ENCODE data around the gene PITPNC1. TPM values are rescaled to one million over a fixed set of nuclear protein-coding genes. Genes with fewer than 3 reads are reported as not detected.
A peak's percentile ranks its signal among the peaks of the same experiment; 100 is the strongest.

Gene PITPNC1
- total RNA-seq, 4 donors from 2014 or later, result 2.3 to 8.6 (median 4.3) TPM

DNA sequence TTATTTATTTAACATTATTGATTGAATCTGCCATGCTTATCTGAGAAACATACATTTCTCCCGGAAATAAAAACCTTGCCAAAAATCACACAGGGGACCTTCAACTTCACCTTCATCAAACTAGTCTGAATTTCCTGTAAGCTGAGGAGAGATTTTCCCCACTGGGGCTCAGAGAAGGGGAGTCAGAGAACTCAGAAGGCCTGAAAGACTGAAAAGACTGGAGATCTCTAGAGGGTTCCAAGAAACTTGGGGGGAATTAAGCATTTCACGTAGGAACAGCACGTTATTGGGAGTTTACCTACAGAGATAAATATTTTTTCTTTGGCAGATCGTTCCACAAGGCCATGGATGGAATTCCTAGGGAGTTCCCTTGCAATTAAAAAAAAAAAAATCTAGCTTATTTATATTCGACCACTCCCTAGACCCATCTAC lies 340.1 kb downstream of the PITPNC1 start:
- ATAC-seq, result peak in 1 of 2 donors; percentile 20
- intact Hi-C loops (cut with DNase I; ENCODE audit: low total_unique reads), result loop anchor here (1.0 to 10.0 kb wide), 2 partner anchors 108 to 318 kb away; partner anchors contain the start of genes BPTF and KPNA2

DNA sequence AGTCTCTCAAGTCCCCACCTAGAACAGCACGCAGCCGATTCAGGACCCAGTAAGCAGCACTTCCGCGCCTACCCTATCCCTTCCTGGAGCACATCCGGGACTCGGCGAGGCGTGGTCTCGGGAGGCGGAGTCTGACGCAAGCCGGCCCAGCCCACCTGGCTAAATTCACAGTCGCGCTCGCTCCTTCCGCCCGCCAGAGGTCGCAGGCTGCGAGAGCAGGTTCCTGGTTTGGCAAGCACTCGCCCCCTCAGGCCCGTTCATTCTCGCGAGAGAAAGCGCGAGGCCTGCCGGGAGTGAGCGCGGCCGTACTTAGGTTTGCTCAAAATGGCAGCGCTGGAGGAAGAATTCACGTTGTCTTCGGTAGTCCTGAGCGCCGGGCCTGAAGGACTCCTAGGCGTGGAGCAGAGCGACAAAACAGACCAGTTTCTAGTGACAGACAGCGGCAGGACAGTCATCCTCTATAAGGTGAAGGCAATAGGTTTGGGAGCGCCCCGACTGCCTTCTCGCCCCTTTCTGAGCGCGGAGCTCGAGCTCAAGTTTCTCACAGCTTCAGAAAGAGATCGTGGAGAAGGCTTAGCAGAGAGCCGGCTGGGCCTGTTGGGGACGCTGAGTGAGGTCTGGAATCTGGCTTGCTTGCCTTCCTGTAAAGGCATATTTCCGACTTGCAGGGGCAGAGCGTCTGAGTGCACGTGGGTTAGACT lies 340.7 kb downstream of the PITPNC1 start, which contains the start of gene NOL11:
NOL11 (plus strand) TSS at position 313 of the 701 bp plus-strand sequence; CDS start at position 325, 12 bp downstream.
- no peaks in the 10 kb centered on the region for H3K9me3 ChIP-seq
- H3K27me3 ChIP-seq, result no peaks in the 10 kb centered on the region
- ATAC-seq (peak; percentile 98), DNase-seq (peak; percentile 97 to 98)
- H3K4me1 ChIP-seq, result peaks cover 20 to 23% of the 10 kb centered on the region in 2 donors
- H3K27ac ChIP-seq, result peak within 1 kb of the TSS; percentile 83 to 92 (median 86)
- TF ChIP-seq, protein P1, sequence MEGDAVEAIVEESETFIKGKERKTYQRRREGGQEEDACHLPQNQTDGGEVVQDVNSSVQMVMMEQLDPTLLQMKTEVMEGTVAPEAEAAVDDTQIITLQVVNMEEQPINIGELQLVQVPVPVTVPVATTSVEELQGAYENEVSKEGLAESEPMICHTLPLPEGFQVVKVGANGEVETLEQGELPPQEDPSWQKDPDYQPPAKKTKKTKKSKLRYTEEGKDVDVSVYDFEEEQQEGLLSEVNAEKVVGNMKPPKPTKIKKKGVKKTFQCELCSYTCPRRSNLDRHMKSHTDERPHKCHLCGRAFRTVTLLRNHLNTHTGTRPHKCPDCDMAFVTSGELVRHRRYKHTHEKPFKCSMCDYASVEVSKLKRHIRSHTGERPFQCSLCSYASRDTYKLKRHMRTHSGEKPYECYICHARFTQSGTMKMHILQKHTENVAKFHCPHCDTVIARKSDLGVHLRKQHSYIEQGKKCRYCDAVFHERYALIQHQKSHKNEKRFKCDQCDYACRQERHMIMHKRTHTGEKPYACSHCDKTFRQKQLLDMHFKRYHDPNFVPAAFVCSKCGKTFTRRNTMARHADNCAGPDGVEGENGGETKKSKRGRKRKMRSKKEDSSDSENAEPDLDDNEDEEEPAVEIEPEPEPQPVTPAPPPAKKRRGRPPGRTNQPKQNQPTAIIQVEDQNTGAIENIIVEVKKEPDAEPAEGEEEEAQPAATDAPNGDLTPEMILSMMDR (IDR thresholded peaks at IDR 0.05 in 4 of 5, conservative IDR thresholded peaks at IDR 0.05 in 1 of 5), result peak; percentile 89 to 98 (median 93)
- TF ChIP-seq POLR2A (IDR thresholded peaks at IDR 0.05), result peak; percentile 63 to 71
- in situ Hi-C loops (cut with MboI; ENCODE audit: low sequenced_read_pairs in 4 of 4) (loop anchor here in 2 of 4 donors (5.0 to 10.0 kb wide), 2 partner anchors 107 to 110 kb away; partner anchors contain the start of gene BPTF (in 2 of the 2)), intact Hi-C loops (cut with DNase I; ENCODE audit: low total_unique reads) (loop anchor here (1.0 to 10.0 kb wide), 2 partner anchors 108 to 317 kb away; partner anchors contain the start of genes BPTF and KPNA2)
- H3K36me3 ChIP-seq, result peaks cover 0 to 33% of the 10 kb centered on the region in 2 donors
- H3K4me3 ChIP-seq, result peak within 1 kb of the TSS; percentile 68 to 98 (median 78)

More for the DNA sequence above, 340.1 kb downstream of the PITPNC1 start:
- H3K9me3 ChIP-seq, result no peaks in the 10 kb centered on the region
- peak overlapping the region; percentile 83 to 92 (median 86) for H3K27ac ChIP-seq
- H3K36me3 ChIP-seq, result peaks cover 0 to 27% of the 10 kb centered on the region in 2 donors
- H3K27me3 ChIP-seq, result no peaks in the 10 kb centered on the region
- DNase-seq, result no peak
- TF ChIP-seq, protein P1 (IDR thresholded peaks at IDR 0.05 in 4 of 5, conservative IDR thresholded peaks at IDR 0.05 in 1 of 5), result no peak
- TF ChIP-seq POLR2A (IDR thresholded peaks at IDR 0.05), result no peak
- H3K4me3 ChIP-seq, result peak overlapping the region; percentile 68 to 98 (median 78)
- in situ Hi-C loops (cut with MboI; ENCODE audit: low sequenced_read_pairs in 4 of 4), result loop anchor here in 2 of 4 donors (5.0 to 10.0 kb wide), 2 partner anchors 108 to 110 kb away; partner anchors contain the start of gene BPTF (in 2 of the 2)
- peaks cover 20 to 23% of the 10 kb centered on the region in 2 donors for H3K4me1 ChIP-seq

DNA sequence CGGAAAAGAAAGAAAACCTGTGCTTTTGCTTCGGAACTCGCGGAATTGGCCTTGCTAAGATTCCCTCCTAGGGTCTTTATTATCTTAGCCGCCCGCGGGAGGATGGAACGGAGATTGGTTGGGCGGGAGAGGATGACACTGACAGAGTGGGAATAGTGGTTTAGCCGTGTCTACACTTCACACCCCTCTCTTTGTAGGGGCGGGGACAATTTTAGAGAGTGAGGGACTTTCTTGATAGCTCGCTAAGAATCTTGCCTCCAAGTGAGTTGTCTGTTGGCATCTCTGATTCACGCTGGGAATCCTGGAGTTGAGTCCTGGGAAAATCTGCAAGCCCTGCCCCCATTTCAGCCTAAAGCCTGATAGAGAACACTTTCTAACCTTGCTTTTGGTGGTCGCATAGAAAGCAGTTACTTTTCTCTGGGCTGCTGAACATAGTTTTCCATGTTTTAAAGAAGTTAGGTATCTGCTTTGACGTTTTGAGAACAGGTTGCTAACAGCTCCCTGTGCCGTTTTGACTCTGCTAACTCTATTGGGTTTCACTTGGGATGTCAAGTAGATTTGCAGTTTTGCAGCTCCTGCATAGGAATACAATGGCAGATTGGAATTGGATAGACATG lies 341.4 kb downstream of the PITPNC1 start:
- peak; percentile 12 to 16 for ATAC-seq
- peaks cover 20 to 23% of the 10 kb centered on the region in 2 donors for H3K4me1 ChIP-seq
- H3K27ac ChIP-seq, result peak overlapping the region; percentile 83 to 92 (median 86)
- peak overlapping the region; percentile 61 to 98 (median 78) for H3K4me3 ChIP-seq
- in situ Hi-C loops (cut with MboI; ENCODE audit: low sequenced_read_pairs in 4 of 4), result loop anchor here in 2 of 4 donors (5.0 to 10.0 kb wide), 2 partner anchors 106 to 109 kb away; partner anchors contain the start of gene BPTF (in 2 of the 2)
- no peak for TF ChIP-seq POLR2A (IDR thresholded peaks at IDR 0.05)
- TF ChIP-seq, protein P1 (IDR thresholded peaks at IDR 0.05 in 4 of 5, conservative IDR thresholded peaks at IDR 0.05 in 1 of 5), result no peak
- intact Hi-C loops (cut with DNase I; ENCODE audit: low total_unique reads), result loop anchor here (10.0 kb wide), 1 partner anchor 316 kb away; the partner anchor contains the start of gene KPNA2
- peaks cover 0 to 34% of the 10 kb centered on the region in 2 donors for H3K36me3 ChIP-seq
- no peaks in the 10 kb centered on the region for H3K27me3 ChIP-seq
- peak in 1 of 2 donors; percentile 2 for DNase-seq
- H3K9me3 ChIP-seq, result no peaks in the 10 kb centered on the region

DNA sequence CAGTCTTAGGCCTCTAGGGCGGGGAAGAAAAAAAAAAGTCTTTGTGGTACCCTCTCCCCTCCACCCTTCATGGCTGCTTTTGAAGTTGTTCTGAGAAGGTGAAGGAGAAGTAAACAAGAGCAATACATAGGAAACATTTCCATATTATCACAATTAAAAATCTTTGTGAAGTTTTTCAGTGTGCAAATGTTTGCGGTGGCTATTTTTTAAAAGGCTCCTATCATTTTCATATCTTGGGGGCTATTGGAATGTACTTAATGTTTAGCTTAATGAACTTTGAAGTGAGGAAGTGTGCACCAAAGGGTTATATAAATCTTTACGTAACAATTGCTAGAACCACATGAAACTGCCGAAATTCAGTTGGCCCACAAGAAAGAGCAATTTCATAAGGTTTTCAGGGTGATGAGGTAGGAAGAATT lies 348.3 kb downstream of the PITPNC1 start:
- Histone ChIP-seq H3K36me3 (peaks cover 3 to 88% of the 10 kb centered on the region in 2 donors), H3K27ac (no peak overlapping the region), H3K9me3 (no peaks in the 10 kb centered on the region), H3K4me1 (no peaks in the 10 kb centered on the region), H3K27me3 (no peaks in the 10 kb centered on the region), H3K4me3 (no peak overlapping the region)
- intact Hi-C loops (cut with DNase I; ENCODE audit: low total_unique reads), result no loop called here
- ATAC-seq, result no peak
- TF ChIP-seq, protein P1 (IDR thresholded peaks at IDR 0.05 in 4 of 5, conservative IDR thresholded peaks at IDR 0.05 in 1 of 5), result no peak
- DNase-seq, result no peak
- in situ Hi-C loops (cut with MboI; ENCODE audit: low sequenced_read_pairs in 4 of 4), result loop anchor here in 2 of 4 donors (10.0 to 25.0 kb wide), 2 partner anchors 99 to 187 kb away; partner anchors contain the start of gene BPTF (in 1 of the 2)

Data from gastrocnemius medialis (tissue), 4 donors.